ENCODE measurements around the gene CAPZA1. TPM values are rescaled to one million over a fixed set of nuclear protein-coding genes. Genes with fewer than 3 reads are reported as not detected.

The CAPZA1 gene
- total RNA-seq, 1 experiment from 2014 or later = 97.5 TPM

DNA sequence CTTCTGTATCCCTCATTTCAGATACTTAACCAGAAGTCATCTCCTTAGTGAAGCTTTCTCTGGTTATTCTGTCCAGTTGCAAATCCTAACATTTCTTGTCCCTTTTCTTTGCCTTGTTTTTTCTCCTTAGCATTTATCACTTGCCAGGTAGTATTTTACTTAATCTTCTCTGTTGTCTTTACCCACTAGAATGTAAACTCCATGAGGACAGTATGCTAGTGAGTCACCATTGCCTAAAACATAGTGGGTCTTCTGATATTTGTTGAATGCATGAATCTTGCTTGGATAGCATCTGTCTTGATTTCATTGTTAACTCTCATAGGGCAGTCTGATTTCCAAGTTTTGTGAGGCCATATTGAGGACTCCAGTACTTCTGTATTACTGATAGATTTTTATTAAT lies 9.6 kb downstream of the CAPZA1 start:
- Mint-ChIP-seq H3K4me1 (no peaks in the 10 kb centered on the region), H3K27me3 (ENCODE audit: low read depth) (no peaks in the 10 kb centered on the region), H3K4me3 (no peak overlapping the region), H3K36me3 (peaks cover 6% of the 10 kb centered on the region; the same call in 1 of the 2 replicates), H3K27ac (no peak overlapping the region), H3K9me3 (no peaks in the 10 kb centered on the region)
- TF ChIP-seq, protein P1, sequence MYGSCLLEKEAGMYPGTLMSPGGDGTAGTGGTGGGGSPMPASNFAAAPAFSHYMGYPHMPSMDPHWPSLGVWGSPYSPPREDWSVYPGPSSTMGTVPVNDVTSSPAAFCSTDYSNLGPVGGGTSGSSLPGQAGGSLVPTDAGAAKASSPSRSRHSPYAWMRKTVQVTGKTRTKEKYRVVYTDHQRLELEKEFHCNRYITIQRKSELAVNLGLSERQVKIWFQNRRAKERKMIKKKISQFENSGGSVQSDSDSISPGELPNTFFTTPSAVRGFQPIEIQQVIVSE (CRISPR knock-in tag; IDR thresholded peaks at IDR 0.05; ENCODE audit: borderline replicate concordance) = no peak
- TF ChIP-seq, protein P2, sequence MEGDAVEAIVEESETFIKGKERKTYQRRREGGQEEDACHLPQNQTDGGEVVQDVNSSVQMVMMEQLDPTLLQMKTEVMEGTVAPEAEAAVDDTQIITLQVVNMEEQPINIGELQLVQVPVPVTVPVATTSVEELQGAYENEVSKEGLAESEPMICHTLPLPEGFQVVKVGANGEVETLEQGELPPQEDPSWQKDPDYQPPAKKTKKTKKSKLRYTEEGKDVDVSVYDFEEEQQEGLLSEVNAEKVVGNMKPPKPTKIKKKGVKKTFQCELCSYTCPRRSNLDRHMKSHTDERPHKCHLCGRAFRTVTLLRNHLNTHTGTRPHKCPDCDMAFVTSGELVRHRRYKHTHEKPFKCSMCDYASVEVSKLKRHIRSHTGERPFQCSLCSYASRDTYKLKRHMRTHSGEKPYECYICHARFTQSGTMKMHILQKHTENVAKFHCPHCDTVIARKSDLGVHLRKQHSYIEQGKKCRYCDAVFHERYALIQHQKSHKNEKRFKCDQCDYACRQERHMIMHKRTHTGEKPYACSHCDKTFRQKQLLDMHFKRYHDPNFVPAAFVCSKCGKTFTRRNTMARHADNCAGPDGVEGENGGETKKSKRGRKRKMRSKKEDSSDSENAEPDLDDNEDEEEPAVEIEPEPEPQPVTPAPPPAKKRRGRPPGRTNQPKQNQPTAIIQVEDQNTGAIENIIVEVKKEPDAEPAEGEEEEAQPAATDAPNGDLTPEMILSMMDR (IDR thresholded peaks at IDR 0.05) = no peak
- TF ChIP-seq, protein P3, sequence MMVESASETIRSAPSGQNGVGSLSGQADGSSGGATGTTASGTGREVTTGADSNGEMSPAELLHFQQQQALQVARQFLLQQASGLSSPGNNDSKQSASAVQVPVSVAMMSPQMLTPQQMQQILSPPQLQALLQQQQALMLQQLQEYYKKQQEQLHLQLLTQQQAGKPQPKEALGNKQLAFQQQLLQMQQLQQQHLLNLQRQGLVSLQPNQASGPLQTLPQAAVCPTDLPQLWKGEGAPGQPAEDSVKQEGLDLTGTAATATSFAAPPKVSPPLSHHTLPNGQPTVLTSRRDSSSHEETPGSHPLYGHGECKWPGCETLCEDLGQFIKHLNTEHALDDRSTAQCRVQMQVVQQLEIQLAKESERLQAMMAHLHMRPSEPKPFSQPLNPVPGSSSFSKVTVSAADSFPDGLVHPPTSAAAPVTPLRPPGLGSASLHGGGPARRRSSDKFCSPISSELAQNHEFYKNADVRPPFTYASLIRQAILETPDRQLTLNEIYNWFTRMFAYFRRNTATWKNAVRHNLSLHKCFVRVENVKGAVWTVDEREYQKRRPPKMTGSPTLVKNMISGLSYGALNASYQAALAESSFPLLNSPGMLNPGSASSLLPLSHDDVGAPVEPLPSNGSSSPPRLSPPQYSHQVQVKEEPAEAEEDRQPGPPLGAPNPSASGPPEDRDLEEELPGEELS (CRISPR knock-in tag; IDR thresholded peaks at IDR 0.05) = no peak
- TF ChIP-seq, protein P4, sequence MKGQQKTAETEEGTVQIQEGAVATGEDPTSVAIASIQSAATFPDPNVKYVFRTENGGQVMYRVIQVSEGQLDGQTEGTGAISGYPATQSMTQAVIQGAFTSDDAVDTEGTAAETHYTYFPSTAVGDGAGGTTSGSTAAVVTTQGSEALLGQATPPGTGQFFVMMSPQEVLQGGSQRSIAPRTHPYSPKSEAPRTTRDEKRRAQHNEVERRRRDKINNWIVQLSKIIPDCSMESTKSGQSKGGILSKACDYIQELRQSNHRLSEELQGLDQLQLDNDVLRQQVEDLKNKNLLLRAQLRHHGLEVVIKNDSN (CRISPR knock-in tag; IDR thresholded peaks at IDR 0.05) = no peak
- TF ChIP-seq, protein P5, sequence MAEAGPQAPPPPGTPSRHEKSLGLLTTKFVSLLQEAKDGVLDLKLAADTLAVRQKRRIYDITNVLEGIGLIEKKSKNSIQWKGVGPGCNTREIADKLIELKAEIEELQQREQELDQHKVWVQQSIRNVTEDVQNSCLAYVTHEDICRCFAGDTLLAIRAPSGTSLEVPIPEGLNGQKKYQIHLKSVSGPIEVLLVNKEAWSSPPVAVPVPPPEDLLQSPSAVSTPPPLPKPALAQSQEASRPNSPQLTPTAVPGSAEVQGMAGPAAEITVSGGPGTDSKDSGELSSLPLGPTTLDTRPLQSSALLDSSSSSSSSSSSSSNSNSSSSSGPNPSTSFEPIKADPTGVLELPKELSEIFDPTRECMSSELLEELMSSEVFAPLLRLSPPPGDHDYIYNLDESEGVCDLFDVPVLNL (CRISPR knock-in tag; IDR thresholded peaks at IDR 0.05; ENCODE audit: borderline replicate concordance, low read depth) = no peak
- TF ChIP-seq, protein P6, sequence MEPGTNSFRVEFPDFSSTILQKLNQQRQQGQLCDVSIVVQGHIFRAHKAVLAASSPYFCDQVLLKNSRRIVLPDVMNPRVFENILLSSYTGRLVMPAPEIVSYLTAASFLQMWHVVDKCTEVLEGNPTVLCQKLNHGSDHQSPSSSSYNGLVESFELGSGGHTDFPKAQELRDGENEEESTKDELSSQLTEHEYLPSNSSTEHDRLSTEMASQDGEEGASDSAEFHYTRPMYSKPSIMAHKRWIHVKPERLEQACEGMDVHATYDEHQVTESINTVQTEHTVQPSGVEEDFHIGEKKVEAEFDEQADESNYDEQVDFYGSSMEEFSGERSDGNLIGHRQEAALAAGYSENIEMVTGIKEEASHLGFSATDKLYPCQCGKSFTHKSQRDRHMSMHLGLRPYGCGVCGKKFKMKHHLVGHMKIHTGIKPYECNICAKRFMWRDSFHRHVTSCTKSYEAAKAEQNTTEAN (CRISPR knock-in tag; IDR thresholded peaks at IDR 0.05) = no peak
- no peak for TF ChIP-seq SOX15 (CRISPR knock-in tag; IDR thresholded peaks at IDR 0.05)
- TF ChIP-seq, protein P7, sequence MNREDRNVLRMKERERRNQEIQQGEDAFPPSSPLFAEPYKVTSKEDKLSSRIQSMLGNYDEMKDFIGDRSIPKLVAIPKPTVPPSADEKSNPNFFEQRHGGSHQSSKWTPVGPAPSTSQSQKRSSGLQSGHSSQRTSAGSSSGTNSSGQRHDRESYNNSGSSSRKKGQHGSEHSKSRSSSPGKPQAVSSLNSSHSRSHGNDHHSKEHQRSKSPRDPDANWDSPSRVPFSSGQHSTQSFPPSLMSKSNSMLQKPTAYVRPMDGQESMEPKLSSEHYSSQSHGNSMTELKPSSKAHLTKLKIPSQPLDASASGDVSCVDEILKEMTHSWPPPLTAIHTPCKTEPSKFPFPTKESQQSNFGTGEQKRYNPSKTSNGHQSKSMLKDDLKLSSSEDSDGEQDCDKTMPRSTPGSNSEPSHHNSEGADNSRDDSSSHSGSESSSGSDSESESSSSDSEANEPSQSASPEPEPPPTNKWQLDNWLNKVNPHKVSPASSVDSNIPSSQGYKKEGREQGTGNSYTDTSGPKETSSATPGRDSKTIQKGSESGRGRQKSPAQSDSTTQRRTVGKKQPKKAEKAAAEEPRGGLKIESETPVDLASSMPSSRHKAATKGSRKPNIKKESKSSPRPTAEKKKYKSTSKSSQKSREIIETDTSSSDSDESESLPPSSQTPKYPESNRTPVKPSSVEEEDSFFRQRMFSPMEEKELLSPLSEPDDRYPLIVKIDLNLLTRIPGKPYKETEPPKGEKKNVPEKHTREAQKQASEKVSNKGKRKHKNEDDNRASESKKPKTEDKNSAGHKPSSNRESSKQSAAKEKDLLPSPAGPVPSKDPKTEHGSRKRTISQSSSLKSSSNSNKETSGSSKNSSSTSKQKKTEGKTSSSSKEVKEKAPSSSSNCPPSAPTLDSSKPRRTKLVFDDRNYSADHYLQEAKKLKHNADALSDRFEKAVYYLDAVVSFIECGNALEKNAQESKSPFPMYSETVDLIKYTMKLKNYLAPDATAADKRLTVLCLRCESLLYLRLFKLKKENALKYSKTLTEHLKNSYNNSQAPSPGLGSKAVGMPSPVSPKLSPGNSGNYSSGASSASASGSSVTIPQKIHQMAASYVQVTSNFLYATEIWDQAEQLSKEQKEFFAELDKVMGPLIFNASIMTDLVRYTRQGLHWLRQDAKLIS (CRISPR knock-in tag; IDR thresholded peaks at IDR 0.05; ENCODE audit: borderline replicate concordance) = no peak
- TF ChIP-seq ESRRA (CRISPR knock-in tag; IDR thresholded peaks at IDR 0.05; ENCODE audit: borderline replicate concordance) = no peak
- no peak for TF ChIP-seq PRRX2 (CRISPR knock-in tag; IDR thresholded peaks at IDR 0.05)
- TF ChIP-seq ZNF219 (CRISPR knock-in tag; IDR thresholded peaks at IDR 0.05; ENCODE audit: borderline replicate concordance) = no peak
- TF ChIP-seq SMAD4 (CRISPR knock-in tag; IDR thresholded peaks at IDR 0.05) = no peak
- no peak for TF ChIP-seq CBFB (CRISPR knock-in tag; IDR thresholded peaks at IDR 0.05; ENCODE audit: low read depth)
- TF ChIP-seq CREM (CRISPR knock-in tag; IDR thresholded peaks at IDR 0.05) = no peak
- no peak for TF ChIP-seq ZNF396 (CRISPR knock-in tag; IDR thresholded peaks at IDR 0.05; ENCODE audit: borderline replicate concordance)
- no peak for TF ChIP-seq GTF2I (CRISPR knock-in tag; conservative IDR thresholded peaks at IDR 0.05)
- TF ChIP-seq ZNF263 (CRISPR knock-in tag; IDR thresholded peaks at IDR 0.05; ENCODE audit: low read depth) = no peak
- DNase-seq (ENCODE audit: low spot score) (no peak), ATAC-seq (no peak)
- CTCF ChIA-PET = no interaction called here
- POLR2A ChIA-PET = no interaction called here
